HepG2 (cell line): ENCODE results near the gene NET1. TPM values are rescaled to one million over a fixed set of nuclear protein-coding genes. Genes with fewer than 3 reads are reported as not detected.

Experiments
- ATAD3A ChIP-seq: sonication (generic); formaldehyde crosslinking; IDR thresholded peaks from 2 replicates; pipeline ENCODE4 v1.4.0; 2020; ENCODE audit warnings: missing genetic modification reagents
- ATF7-NPFF ChIP-seq: sonication (generic); formaldehyde crosslinking; IDR thresholded peaks from 2 replicates; pipeline ENCODE4 v1.8.1; 2023; ENCODE audit warnings: mild to moderate bottlenecking, low read depth, missing genetic modification reagents, moderate library complexity
- DNMT1 ChIP-seq: sonication (generic); formaldehyde crosslinking; IDR thresholded peaks from 2 replicates; pipeline ENCODE4 v1.5.1; 2020; ENCODE audit warnings: mild to moderate bottlenecking, missing genetic modification reagents
- EZH2 ChIP-seq: conservative IDR thresholded peaks from 2 replicates; pipeline ENCODE4 v1.6.1; 2012; ENCODE audit warnings: mild to moderate bottlenecking, low read depth, low read length, moderate library complexity
- KDM5A ChIP-seq: fragments of 200-600 bp; sonication (generic); IDR thresholded peaks from 2 replicates; pipeline ENCODE4 v1.7.0; 2018; ENCODE audit warnings: antibody characterized with exemption, mild to moderate bottlenecking, low read length, borderline replicate concordance
- MAZ ChIP-seq, 2 experiments: sonication (generic) in 1 of 2; formaldehyde crosslinking in 1 of 2; IDR thresholded peaks; 2 replicates each; pipeline versions ENCODE4 v1.5.0 to v1.6.1; 2012 to 2020; ENCODE audit warnings: low read depth in 2 of 2, mild to moderate bottlenecking in 2 of 2, borderline replicate concordance in 1 of 2, improper control_type of control experiment in 1 of 2, low read length in 1 of 2, missing genetic modification reagents in 1 of 2, moderate library complexity in 1 of 2
- MXI1 ChIP-seq: IDR thresholded peaks from 3 replicates; pipeline ENCODE4 v1.6.1; 2012; ENCODE audit warnings: low read depth, low read length, inconsistent platforms, borderline replicate concordance
- MYC ChIP-seq: sonication (generic); formaldehyde crosslinking; IDR thresholded peaks from 2 replicates; pipeline ENCODE4 v1.9.0; 2021; ENCODE audit warnings: missing genetic modification reagents, borderline replicate concordance
- SOX5 ChIP-seq: IDR thresholded peaks from 2 replicates; pipeline ENCODE4 v1.6.1; 2016; ENCODE audit warnings: borderline replicate concordance
- ZC3H13 ChIP-seq: sonication (generic); formaldehyde crosslinking; IDR thresholded peaks from 2 replicates; pipeline ENCODE4 v1.8.1; 2023; ENCODE audit warnings: mild to moderate bottlenecking, missing genetic modification reagents, moderate library complexity
- ZNF124 ChIP-seq: sonication (generic); formaldehyde crosslinking; IDR thresholded peaks from 2 replicates; pipeline ENCODE4 v1.4.0; 2020; ENCODE audit warnings: missing genetic modification reagents
- ZNF205 ChIP-seq: IDR thresholded peaks from 2 replicates; pipeline ENCODE4 v1.6.1; 2018; ENCODE audit warnings: missing biosample characterization, missing genetic modification reagents
- ZNF431 ChIP-seq: sonication (generic); formaldehyde crosslinking; IDR thresholded peaks from 2 replicates; pipeline ENCODE4 v1.9.0; 2022; ENCODE audit warnings: missing genetic modification reagents, low read depth, mild to moderate bottlenecking, borderline replicate concordance
- ZNF615 ChIP-seq: sonication (generic); formaldehyde crosslinking; IDR thresholded peaks from 2 replicates; pipeline ENCODE4 v1.5.0; 2020; ENCODE audit warnings: mild to moderate bottlenecking, missing genetic modification reagents, borderline replicate concordance
- ZNF660 ChIP-seq: sonication (generic); formaldehyde crosslinking; IDR thresholded peaks from 2 replicates; pipeline ENCODE4 v1.5.1; 2020; ENCODE audit warnings: mild to moderate bottlenecking, low read depth, missing genetic modification reagents, borderline replicate concordance
- ZNF792 ChIP-seq: IDR thresholded peaks from 2 replicates; pipeline ENCODE4 v1.6.1; 2016
- ZNF878 ChIP-seq: sonication (generic); formaldehyde crosslinking; IDR thresholded peaks from 2 replicates; pipeline ENCODE4 v1.8.1; 2023; ENCODE audit warnings: mild to moderate bottlenecking, missing genetic modification reagents, moderate library complexity
- polyA plus RNA-seq, 8 experiments: library from polyadenylated mRNA; depleted of rRNA in 3 of 8; stranded (reverse) in 7 of 8; unstranded in 1 of 8; fragments of >200 nt; fragmentation: Illumina TruSeq in 4 of 8; extraction: Trizol in 4 of 8; gene quantifications; 2 replicates each; pipeline versions ENCODE4 v1.2.1 to v1.2.3, GENCODE V29; 2011 to 2016; ENCODE audit warnings: low read depth in 4 of 8, missing spikeins in 1 of 8, mixed read lengths in 1 of 8; ENCODE audit not compliant: insufficient read depth in 1 of 8
- total RNA-seq, 5 experiments: library from RNA; depleted of rRNA; stranded (reverse); fragments of >200 nt; fragmentation: Illumina TruSeq; extraction: Trizol; gene quantifications; 2 replicates each; pipeline ENCODE4 v1.2.3, GENCODE V29; 2016; ENCODE audit warnings: low read depth in 1 of 5
- TF ChIP-seq, protein P1 (sequence below): sonication (generic); formaldehyde crosslinking; IDR thresholded peaks from 2 replicates; pipeline ENCODE4 v1.8.1; 2023; ENCODE audit warnings: mild to moderate bottlenecking, missing genetic modification reagents
- TF ChIP-seq, protein P2 (sequence below), 2 experiments: IDR thresholded peaks; 2 replicates each; pipeline ENCODE4 v1.6.1; 2011 to 2012; ENCODE audit warnings: low read length in 2 of 2, borderline replicate concordance in 1 of 2, low read depth in 1 of 2, mild to moderate bottlenecking in 1 of 2, moderate library complexity in 1 of 2
- TF ChIP-seq, protein P3 (sequence below): conservative IDR thresholded peaks from 2 replicates; pipeline ENCODE4 v1.6.1; 2018; ENCODE audit warnings: missing genetic modification reagents
- TF ChIP-seq, protein P4 (sequence below): sonication (generic); formaldehyde crosslinking; conservative IDR thresholded peaks from 2 replicates; pipeline ENCODE4 v1.5.0; 2020; ENCODE audit warnings: missing genetic modification reagents

Gene NET1
- total and polyA plus RNA-seq, 2 of the 13 experiments (the other 11 are each of a cell fraction or from before 2014, with no cell fraction given), result 48.1 to 65.8 TPM

DNA sequence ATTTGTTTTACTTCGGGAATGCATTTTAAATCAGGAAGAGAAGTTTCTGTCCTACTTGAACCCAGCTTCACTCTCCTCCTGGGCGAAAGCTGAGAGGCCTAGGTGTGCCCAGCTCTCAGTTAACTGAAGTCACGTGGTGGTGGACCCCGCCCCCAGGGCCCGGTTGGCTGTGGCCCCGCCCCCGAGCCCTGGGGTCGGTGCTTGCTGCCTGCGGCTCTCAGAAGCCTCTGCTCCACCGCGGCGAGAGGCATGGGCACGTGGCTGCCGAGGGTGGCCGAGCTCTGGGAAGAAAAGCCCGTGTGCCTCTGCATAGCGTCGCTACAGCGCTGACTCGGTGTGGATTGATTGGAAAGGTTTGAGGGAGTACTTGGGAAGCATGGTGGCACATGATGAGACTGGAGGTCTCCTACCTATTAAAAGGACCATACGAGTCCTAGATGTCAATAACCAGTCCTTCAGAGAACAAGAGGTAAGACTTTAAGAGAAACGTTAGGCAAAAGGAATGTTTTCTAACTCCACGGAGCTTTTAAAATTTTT lies 34.1 kb downstream of the NET1 start (continued):
- TF ChIP-seq ZNF205 (CRISPR knock-in tag) (peak; percentile 85), ATAD3A (CRISPR knock-in tag) (peak; percentile 75; the same call in 1 of the 2 replicates), ZNF792 (CRISPR knock-in tag) (peak; percentile 98), KDM5A (peak; percentile 37; the same call in 1 of the 2 replicates), EZH2 (no peak), ATF7-NPFF (CRISPR knock-in tag) (peak; percentile 91), SOX5 (CRISPR knock-in tag) (peak; percentile 61; the same call in 1 of the 2 replicates), ZNF431 (CRISPR knock-in tag) (peak; percentile 55; the same call in 1 of the 2 replicates), ZC3H13 (CRISPR knock-in tag) (no peak), ZNF660 (CRISPR knock-in tag) (peak; percentile 65), DNMT1 (no peak), ZNF124 (peak; percentile 97), ZNF878 (CRISPR knock-in tag) (peak; percentile 91), ZNF615 (0 out of 2 replicates have a peak, but pooled peaks have one; percentile 37), MYC (CRISPR knock-in tag) (peak; percentile 96), MAZ (IDR thresholded peaks at IDR 0.05; ENCODE audit: borderline replicate concordance, low read depth, low read length) (no peak), MAZ (CRISPR knock-in tag; IDR thresholded peaks at IDR 0.05; ENCODE audit: low read depth) (peak; percentile 79), MXI1 (peak; percentile 98; the same call in 2 of the 3 replicates)
- TF ChIP-seq, protein P1, sequence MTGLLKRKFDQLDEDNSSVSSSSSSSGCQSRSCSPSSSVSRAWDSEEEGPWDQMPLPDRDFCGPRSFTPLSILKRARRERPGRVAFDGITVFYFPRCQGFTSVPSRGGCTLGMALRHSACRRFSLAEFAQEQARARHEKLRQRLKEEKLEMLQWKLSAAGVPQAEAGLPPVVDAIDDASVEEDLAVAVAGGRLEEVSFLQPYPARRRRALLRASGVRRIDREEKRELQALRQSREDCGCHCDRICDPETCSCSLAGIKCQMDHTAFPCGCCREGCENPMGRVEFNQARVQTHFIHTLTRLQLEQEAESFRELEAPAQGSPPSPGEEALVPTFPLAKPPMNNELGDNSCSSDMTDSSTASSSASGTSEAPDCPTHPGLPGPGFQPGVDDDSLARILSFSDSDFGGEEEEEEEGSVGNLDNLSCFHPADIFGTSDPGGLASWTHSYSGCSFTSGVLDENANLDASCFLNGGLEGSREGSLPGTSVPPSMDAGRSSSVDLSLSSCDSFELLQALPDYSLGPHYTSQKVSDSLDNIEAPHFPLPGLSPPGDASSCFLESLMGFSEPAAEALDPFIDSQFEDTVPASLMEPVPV (CRISPR knock-in tag), result peak; percentile 78; the same call in 1 of the 2 replicates
- TF ChIP-seq, protein P2, sequence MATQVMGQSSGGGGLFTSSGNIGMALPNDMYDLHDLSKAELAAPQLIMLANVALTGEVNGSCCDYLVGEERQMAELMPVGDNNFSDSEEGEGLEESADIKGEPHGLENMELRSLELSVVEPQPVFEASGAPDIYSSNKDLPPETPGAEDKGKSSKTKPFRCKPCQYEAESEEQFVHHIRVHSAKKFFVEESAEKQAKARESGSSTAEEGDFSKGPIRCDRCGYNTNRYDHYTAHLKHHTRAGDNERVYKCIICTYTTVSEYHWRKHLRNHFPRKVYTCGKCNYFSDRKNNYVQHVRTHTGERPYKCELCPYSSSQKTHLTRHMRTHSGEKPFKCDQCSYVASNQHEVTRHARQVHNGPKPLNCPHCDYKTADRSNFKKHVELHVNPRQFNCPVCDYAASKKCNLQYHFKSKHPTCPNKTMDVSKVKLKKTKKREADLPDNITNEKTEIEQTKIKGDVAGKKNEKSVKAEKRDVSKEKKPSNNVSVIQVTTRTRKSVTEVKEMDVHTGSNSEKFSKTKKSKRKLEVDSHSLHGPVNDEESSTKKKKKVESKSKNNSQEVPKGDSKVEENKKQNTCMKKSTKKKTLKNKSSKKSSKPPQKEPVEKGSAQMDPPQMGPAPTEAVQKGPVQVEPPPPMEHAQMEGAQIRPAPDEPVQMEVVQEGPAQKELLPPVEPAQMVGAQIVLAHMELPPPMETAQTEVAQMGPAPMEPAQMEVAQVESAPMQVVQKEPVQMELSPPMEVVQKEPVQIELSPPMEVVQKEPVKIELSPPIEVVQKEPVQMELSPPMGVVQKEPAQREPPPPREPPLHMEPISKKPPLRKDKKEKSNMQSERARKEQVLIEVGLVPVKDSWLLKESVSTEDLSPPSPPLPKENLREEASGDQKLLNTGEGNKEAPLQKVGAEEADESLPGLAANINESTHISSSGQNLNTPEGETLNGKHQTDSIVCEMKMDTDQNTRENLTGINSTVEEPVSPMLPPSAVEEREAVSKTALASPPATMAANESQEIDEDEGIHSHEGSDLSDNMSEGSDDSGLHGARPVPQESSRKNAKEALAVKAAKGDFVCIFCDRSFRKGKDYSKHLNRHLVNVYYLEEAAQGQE (IDR thresholded peaks at IDR 0.05; ENCODE audit: borderline replicate concordance in 1 of 2, low read depth in 1 of 2, low read length in 2 of 2), result peak in 1 of 2 experiments; percentile 88; a peak in 2 of 4 replicates
- TF ChIP-seq, protein P3, sequence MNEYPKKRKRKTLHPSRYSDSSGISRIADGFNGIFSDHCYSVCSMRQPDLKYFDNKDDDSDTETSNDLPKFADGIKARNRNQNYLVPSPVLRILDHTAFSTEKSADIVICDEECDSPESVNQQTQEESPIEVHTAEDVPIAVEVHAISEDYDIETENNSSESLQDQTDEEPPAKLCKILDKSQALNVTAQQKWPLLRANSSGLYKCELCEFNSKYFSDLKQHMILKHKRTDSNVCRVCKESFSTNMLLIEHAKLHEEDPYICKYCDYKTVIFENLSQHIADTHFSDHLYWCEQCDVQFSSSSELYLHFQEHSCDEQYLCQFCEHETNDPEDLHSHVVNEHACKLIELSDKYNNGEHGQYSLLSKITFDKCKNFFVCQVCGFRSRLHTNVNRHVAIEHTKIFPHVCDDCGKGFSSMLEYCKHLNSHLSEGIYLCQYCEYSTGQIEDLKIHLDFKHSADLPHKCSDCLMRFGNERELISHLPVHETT (CRISPR knock-in tag), result peak; percentile 78
- TF ChIP-seq, protein P4, sequence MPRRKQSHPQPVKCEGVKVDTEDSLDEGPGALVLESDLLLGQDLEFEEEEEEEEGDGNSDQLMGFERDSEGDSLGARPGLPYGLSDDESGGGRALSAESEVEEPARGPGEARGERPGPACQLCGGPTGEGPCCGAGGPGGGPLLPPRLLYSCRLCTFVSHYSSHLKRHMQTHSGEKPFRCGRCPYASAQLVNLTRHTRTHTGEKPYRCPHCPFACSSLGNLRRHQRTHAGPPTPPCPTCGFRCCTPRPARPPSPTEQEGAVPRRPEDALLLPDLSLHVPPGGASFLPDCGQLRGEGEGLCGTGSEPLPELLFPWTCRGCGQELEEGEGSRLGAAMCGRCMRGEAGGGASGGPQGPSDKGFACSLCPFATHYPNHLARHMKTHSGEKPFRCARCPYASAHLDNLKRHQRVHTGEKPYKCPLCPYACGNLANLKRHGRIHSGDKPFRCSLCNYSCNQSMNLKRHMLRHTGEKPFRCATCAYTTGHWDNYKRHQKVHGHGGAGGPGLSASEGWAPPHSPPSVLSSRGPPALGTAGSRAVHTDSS (CRISPR knock-in tag), result 0 out of 2 replicates have a peak, but pooled peaks have one; percentile 56
